C4-2B (cell line): ENCODE data around the gene MCOLN1.

Experiments
- H3K27ac ChIP-seq: fragments of 450-650 bp; 2 replicates; pipeline ENCODE4 v1.5.1; 2017
- ZFX ChIP-seq: fragments of 450-650 bp; IDR thresholded peaks from 2 replicates; pipeline ENCODE4 v1.6.1; 2017
- TF ChIP-seq, protein P1 (sequence below): fragments of 450-650 bp; conservative IDR thresholded peaks from 2 replicates; pipeline ENCODE4 v1.5.1; 2017; ENCODE audit warnings: mild to moderate bottlenecking

Gene MCOLN1

DNA sequence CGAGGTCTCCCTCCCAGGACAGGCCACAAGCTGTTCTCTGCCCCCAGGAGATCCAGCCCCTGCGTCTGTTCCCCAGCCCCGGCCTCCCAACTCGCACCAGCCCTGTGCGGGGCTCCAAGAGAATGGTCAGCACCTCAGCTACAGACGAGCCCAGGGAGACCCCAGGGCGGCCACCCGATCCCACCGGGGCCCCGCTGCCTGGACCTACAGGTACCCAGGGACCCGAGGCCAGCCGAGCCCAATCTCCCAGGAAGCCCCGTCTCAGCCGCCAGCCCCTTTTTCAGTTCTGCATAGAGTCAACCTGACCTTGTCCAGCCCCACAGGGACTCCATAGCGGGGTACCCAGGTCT lies 19.0 kb downstream of the MCOLN1 start:
- TF ChIP-seq ZFX, result no peak
- TF ChIP-seq, protein P1, sequence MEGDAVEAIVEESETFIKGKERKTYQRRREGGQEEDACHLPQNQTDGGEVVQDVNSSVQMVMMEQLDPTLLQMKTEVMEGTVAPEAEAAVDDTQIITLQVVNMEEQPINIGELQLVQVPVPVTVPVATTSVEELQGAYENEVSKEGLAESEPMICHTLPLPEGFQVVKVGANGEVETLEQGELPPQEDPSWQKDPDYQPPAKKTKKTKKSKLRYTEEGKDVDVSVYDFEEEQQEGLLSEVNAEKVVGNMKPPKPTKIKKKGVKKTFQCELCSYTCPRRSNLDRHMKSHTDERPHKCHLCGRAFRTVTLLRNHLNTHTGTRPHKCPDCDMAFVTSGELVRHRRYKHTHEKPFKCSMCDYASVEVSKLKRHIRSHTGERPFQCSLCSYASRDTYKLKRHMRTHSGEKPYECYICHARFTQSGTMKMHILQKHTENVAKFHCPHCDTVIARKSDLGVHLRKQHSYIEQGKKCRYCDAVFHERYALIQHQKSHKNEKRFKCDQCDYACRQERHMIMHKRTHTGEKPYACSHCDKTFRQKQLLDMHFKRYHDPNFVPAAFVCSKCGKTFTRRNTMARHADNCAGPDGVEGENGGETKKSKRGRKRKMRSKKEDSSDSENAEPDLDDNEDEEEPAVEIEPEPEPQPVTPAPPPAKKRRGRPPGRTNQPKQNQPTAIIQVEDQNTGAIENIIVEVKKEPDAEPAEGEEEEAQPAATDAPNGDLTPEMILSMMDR, result no peak
- no peak overlapping the region for H3K27ac ChIP-seq

DNA sequence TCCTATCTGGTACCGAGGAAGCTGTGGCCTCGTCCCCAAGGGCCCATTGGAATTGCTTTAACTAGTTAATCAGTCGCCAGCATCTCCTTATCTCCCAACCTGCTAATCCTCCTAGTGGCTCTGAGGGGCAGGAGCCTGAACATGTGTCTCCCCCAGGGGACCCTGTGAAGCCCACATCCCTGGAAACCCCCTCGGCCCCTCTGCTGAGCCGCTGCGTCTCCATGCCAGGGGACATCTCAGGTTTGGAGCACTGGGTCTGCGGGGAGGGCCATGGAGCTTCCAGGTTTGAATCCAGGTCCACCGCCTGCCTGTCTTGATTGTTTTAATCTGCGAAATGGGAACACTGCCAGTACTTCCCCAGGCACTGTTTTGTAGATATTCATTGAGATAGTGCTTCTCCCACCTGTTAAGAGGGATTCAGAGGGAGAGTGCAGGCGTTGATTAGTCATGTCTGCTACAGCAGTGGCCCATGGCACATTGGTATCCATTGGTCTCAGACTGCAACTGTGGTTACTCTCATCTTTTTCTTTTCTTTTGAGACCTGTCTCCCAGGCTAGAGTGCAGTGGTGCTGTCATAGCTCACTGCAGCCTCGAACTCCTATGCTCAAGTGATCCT lies 19.5 kb downstream of the MCOLN1 start:
- no peak overlapping the region for H3K27ac ChIP-seq
- TF ChIP-seq, protein P1, result no peak

DNA sequence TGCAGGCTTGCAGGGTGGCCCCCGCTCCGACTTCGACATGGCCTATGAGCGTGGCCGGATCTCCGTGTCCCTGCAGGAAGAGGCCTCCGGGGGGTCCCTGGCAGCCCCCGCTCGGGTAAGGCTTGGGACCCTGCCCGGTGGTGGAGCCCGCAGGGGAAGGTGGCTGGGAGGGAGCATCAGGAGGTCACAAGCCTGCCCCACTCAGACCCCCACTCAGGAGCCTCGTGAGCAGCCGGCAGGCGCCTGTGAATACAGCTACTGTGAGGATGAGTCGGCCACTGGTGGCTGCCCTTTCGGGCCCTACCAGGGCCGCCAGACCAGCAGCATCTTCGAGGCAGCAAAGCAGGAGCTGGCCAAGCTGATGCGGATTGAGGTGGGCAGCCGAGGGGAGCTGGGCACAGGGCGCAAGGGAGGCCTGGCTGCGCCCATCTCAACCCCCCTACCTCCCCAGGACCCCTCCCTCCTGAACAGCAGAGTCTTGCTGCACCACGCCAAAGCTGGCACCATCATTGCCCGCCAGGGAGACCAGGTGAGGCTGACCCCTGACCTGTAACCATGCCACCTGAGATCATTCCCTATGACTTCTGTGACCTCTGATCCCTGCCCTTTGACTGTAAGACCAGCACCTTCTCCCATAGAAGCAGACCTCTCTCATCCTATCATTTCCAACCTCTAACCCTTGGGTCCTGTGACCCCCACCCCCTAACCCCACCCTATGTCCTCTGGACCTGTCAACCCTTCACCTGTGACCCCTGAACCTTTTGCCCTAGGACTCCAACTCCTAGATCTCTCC lies 20.3 kb downstream of the MCOLN1 start:
- no peak for TF ChIP-seq ZFX
- TF ChIP-seq, protein P1, result no peak
- H3K27ac ChIP-seq, result no peak overlapping the region

DNA sequence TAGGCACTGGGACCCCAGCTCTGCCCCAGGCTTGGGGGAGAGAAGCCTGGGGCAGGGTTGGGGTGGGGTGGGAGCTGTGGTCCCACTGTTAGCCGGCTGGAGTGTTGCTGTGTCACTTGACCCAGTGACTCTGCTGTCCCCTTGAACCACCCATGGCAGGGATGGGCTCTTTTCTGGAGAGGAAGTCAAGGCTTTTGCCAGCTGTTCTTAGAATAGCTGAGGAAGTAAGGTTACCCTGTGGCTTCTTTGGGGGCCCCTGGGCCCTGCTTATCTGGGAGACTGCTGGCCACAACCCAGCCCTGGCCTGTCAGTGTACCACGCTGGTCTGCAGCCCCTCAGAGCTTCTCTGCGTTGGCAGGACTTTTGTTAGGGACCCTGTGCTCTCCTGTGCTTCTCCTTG lies 22.2 kb downstream of the MCOLN1 start:
- TF ChIP-seq ZFX, result no peak
- TF ChIP-seq, protein P1, result no peak
- no peak overlapping the region for H3K27ac ChIP-seq

- TF ChIP-seq, protein P1, result no peak
- TF ChIP-seq ZFX, result no peak
- no peak overlapping the region for H3K27ac ChIP-seq
These were observed 22.9 kb downstream of the MCOLN1 start for GRCh38 chr19:7545300-7545699.

- TF ChIP-seq, protein P1, result no peak
- TF ChIP-seq ZFX, result no peak
- no peak overlapping the region for H3K27ac ChIP-seq
These were observed 23.5 kb downstream of the MCOLN1 start for GRCh38 chr19:7545904-7546303.

- no peak overlapping the region for H3K27ac ChIP-seq
- TF ChIP-seq, protein P1, result no peak
- no peak for TF ChIP-seq ZFX
These were observed 24.7 kb downstream of the MCOLN1 start for GRCh38 chr19:7547159-7547558.
